HG03457 (cell line): ENCODE measurements around the gene RPL13.

Experiments
- ATAC-seq: cut with Tn5 transposase; IDR thresholded peaks from one replicate; pipeline ENCODE4 v1.9.1; 2021; ENCODE audit warnings: moderate number of reproducible peaks; ENCODE audit not compliant: unreplicated experiment

Gene RPL13

GRCh38 chr16:89545044-89545830 lies 15.2 kb upstream of the RPL13 start:
- no peak for ATAC-seq

GRCh38 chr16:89545831-89546574 lies 14.5 kb upstream of the RPL13 start:
- no peak for ATAC-seq

- ATAC-seq, result no peak
Measured at GRCh38 chr16:89546781-89547180, 13.7 kb upstream of the RPL13 start.

- no peak for ATAC-seq
Measured at GRCh38 chr16:89547291-89547690, 13.2 kb upstream of the RPL13 start.

GRCh38 chr16:89547860-89548259 lies 12.6 kb upstream of the RPL13 start:
- ATAC-seq, result no peak

DNA sequence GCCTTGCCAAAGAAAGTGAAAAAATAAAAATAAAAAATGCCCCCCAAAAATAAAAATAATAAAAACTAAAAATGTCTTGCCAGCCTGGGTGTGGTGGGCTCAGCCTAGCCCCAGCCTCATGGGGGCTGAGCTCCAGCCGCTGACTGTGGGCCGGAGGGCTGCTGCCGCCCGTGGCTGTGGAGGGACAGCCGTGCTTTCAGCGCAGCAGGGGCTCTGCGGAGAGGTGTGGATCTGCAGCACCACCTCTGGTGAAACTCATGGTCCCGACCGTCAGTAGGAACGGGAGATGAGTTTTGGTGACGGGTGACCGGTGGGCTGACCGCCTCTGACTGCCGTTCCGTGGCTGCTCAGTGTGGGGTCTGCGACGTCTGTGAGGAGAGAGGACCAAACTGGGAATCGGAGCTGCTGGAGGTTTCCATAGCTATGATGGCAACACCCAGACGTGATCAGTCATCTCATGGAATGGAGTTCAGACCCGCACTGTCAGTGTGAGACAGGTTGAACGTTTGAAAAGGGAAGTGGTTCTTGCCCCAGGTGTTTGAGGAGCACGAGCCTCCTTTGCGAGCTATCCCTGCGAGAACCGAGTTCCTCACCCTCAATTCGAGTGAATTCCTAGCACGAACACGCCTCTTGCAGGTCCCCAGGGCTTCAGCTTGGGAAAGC lies 12.0 kb upstream of the RPL13 start:
- no peak for ATAC-seq

GRCh38 chr16:89549007-89549700 lies 11.3 kb upstream of the RPL13 start:
- no peak for ATAC-seq

DNA sequence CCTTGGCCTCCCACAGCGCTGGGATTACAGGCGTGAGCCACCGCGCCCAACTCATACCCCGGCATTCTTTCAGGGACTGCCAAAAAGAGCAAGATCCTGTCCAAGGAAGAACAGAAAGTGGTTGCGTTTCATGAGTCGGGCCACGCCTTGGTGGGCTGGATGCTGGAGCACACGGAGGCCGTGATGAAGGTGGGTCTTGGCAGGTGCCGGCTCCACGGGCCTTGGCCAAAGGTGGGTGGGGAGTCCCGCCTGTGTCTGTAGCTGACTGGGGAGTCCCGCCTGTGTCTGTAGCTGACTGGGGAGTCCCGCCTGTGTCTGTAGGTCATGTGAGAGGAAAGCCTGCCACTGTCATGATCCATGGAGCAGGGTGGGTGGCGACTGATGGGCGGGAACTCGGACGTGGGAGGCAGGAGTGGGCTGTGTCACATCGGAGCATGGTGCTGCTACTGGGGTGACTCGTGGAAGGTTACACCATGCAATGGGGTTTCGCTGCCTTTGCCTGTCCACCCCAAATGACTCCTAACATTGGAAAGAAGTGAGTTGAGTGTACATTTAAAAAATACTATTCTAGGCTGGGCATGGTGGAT lies 10.0 kb upstream of the RPL13 start:
- no peak for ATAC-seq

GRCh38 chr16:89552329-89552728 lies 8.2 kb upstream of the RPL13 start:
- no peak for ATAC-seq

GRCh38 chr16:89552913-89553312 lies 7.6 kb upstream of the RPL13 start:
- ATAC-seq, result no peak

- no peak for ATAC-seq
Measured at GRCh38 chr16:89553733-89554132, 6.7 kb upstream of the RPL13 start.

DNA sequence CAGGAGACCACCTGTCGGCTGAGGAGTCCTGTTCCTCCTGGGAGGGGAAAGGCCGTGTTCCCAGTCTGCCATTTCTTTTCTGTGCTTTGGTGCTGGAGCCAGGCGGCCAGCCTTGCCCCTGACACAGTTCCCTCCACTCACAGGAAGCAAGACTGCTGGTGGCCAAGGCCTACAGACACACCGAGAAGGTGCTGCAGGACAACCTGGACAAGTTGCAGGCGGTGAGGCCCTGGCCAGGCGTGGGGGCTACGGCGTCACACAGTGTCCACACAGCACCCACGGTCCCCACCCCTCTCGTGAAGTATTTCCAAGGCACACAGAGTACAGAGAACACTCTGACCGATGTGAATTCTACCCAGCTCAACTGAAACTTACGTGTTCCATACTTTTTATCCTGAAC lies 6.1 kb upstream of the RPL13 start:
- ATAC-seq, result no peak

GRCh38 chr16:89555265-89555664 lies 5.2 kb upstream of the RPL13 start:
- no peak for ATAC-seq

DNA sequence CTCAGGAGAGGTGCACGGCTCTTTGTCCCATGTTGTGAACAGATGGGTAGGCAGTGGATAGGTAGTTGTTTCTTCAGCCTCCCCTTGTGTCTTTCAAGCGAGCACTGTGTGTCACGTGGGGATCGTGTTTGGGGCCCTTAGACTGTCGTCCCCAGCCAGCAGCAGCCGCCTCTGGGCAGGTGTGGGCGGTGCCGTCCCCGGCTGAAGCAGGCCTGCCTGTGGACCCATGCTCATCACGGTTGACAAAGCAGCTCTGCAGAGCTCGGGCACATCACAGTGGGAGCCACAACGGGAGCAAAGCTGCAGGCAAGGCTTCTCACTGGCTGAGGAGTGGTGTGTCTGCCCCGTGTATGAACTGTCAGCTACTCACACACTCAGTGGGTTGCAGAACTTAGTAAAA lies 4.7 kb upstream of the RPL13 start:
- no peak for ATAC-seq

GRCh38 chr16:89556750-89557689 lies 3.5 kb upstream of the RPL13 start:
- no peak for ATAC-seq

GRCh38 chr16:89557690-89558490 lies 2.6 kb upstream of the RPL13 start:
- no peak for ATAC-seq

DNA sequence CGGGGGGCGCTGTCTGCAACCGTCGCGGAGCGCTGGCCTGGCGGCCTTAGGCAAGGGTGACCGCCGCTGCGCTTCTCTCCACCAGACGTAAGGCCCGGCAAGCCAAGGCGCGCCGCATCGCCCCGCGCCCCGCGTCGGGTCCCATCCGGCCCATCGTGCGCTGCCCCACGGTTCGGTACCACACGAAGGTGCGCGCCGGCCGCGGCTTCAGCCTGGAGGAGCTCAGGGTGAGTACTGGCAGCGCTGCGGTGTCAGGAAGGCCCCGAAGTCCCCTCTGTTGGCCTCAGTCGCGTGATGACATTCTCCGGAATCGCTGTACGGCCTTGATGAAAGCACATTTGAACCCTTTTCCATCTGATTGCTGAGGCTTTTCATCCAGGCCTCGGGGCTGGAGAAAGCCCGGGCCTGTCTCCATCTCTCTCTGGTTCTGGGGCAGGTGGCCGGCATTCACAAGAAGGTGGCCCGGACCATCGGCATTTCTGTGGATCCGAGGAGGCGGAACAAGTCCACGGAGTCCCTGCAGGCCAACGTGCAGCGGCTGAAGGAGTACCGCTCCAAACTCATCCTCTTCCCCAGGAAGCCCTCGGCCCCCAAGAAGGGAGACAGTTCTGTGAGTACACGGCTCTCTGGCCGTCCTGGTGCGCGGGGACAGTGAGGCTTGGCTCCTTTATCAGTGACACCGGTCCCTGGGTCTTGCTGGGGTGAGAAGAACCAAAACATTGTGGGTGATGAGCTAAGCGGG lies 831 bp downstream of the RPL13 start:
- no peak for ATAC-seq

DNA sequence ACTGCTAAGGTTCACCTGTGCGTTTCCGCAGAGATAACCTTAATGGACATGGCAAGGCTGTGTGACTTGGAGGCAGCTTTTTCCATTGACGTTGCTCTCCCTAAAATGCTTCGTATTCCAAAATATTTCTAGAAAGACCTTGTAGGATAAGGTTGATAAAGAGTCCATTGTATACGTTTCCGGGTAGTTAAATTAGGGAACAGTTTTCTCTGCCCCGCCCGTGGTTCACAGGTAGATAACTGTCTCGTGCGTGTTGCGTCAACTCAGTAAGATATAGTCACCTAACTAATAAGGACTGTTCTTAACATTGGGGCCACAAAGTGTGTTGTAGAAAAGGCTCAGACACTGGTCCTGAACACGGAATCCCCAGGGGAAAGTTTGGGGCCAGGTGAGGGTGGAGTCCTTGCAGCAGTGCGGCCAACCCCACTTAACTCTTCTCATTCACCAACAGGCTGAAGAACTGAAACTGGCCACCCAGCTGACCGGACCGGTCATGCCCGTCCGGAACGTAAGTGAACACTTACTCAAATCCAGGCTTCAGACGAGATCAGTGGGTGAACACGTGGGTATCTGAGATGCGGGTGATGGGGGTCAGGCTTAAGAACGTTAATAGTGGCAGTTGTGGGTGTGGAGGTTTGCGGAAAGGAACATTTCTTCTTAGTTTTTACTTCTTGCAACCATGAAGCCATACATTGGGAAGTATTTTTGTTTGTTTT lies 1.6 kb downstream of the RPL13 start:
- ATAC-seq, result no peak
